ENCODE measurements around the gene GNPTAB. TPM values are rescaled to one million over a fixed set of nuclear protein-coding genes. Genes with fewer than 3 reads are reported as not detected.
"Not testable (repeated sequence)": the region's sequence is repeated elsewhere in the genome, so short reads cannot be mapped to it uniquely, and the experiment has no call there.

Gene GNPTAB
- total RNA-seq, 1 experiment from 2014 or later = 11.6 TPM

DNA sequence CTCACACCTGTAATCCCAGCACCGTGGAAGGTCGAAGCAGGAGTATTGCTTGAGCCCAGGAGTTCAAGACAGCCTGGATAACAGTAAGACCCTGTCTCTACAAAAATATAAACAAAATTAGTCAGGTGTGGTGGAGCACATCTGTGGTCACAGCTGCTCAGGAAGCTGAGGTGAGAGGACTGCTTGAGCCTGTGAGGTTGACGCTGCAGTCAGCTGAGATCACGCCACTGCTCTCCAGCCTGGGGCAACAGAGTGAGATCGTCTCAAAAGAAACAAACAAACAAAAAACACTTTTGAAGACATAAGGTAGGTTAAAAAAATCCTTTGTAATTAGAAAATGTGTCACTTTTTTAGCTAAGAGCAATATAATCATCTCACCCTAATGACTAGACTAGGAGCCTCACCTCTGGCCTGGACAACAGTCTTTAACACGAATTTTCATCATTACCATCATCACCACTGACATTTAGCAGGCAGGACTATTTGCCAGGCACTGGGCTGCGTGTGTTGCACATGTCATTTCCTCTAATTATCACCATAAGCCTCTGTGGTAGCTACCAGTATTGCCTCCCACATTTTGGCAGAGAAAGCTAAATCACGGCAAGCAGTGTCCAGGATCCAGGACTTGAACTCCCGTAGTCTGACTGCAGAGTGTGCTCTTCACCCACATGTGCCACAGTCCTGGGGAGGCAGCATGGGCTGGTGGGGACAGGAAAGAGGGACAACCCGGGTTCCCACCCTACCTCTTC is 86.9 kb downstream of the GNPTAB start:
- Histone ChIP-seq H3K27me3 (ENCODE audit: low read length) (no peaks in the 10 kb centered on the region), H3K4me1 (ENCODE audit: low read length) (no peaks in the 10 kb centered on the region), H3K36me3 (ENCODE audit: insufficient read depth, low read length) (no peaks in the 10 kb centered on the region), H3K9ac (ENCODE audit: low read length) (no peak overlapping the region), H4K20me1 (ENCODE audit: insufficient read depth, low read depth, low read length) (no peaks in the 10 kb centered on the region), H3K79me2 (ENCODE audit: low read length) (no peaks in the 10 kb centered on the region), H3K4me3 (ENCODE audit: low read length) (no peak overlapping the region), H3K4me2 (ENCODE audit: low read depth, low read length, poor library complexity, severe bottlenecking) (no peak overlapping the region), H3K9me2 (replicated peaks; ENCODE audit: insufficient read depth, low read length) (no peaks in the 10 kb centered on the region), H3K9me3 (ENCODE audit: low read length) (no peaks in the 10 kb centered on the region), H2AFZ (ENCODE audit: low read length) (no peak overlapping the region), H3K27ac (ENCODE audit: low read length) (no peak overlapping the region)
- no peak for DNase-seq

DNA sequence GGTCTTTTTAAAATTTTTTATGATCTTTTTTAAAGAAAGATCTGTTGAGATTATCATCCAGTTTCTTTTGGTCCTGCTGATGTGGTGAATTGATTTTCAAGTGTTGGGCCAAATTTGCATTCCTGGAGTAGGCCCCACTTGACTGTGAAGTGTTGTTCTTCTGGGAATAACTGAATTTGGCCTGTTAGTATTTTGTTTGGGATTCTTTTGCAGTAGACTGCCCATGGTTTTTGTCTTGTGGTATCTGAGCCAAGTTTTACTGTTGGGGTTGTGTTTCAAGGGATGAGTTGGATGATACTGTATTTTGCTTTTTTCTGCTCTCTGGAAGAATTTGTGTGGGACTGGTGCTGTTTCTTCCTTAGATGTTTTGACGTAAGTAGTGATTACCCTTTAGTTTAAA is 87.5 kb downstream of the GNPTAB start:
- no peak overlapping the region for H3K27ac ChIP-seq (ENCODE audit: low read length)
- no peak for DNase-seq
- no peaks in the 10 kb centered on the region for H3K36me3 ChIP-seq (ENCODE audit: insufficient read depth, low read length)
- no peaks in the 10 kb centered on the region for H3K4me1 ChIP-seq (ENCODE audit: low read length)
- H3K27me3 ChIP-seq (ENCODE audit: low read length) = no peaks in the 10 kb centered on the region
- H3K9me3 ChIP-seq (ENCODE audit: low read length) = no peaks in the 10 kb centered on the region
- H3K9me2 ChIP-seq (replicated peaks; ENCODE audit: insufficient read depth, low read length) = no peaks in the 10 kb centered on the region
- H3K4me2 ChIP-seq (ENCODE audit: low read depth, low read length, poor library complexity, severe bottlenecking) = no peak overlapping the region
- no peak overlapping the region for H3K4me3 ChIP-seq (ENCODE audit: low read length)
- no peaks in the 10 kb centered on the region for H4K20me1 ChIP-seq (ENCODE audit: insufficient read depth, low read depth, low read length)
- H2AFZ ChIP-seq (ENCODE audit: low read length) = no peak overlapping the region
- no peak overlapping the region for H3K9ac ChIP-seq (ENCODE audit: low read length)
- H3K79me2 ChIP-seq (ENCODE audit: low read length) = no peaks in the 10 kb centered on the region

DNA sequence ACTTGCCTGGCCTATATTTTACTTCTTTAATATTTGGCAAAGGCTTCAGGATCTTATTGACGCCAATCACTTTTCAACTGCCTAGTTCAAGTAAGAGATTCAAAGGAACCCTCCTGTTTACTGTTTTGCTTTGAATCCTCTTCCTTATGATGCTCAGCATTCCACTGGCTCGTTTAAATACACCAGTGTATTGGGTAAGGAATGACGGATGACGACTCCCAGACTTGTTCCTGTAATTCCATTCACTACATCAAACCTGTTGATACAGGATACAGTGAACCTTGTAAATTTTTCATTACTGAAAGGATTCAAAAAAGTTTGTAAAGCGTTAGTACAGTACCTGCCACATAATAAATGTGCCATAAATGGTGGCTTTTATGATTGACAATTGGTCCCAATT is 89.8 kb downstream of the GNPTAB start:
- H3K4me2 ChIP-seq (ENCODE audit: low read depth, low read length, poor library complexity, severe bottlenecking) = no peak overlapping the region
- no peaks in the 10 kb centered on the region for H3K4me1 ChIP-seq (ENCODE audit: low read length)
- no peak overlapping the region for H3K9ac ChIP-seq (ENCODE audit: low read length)
- no peaks in the 10 kb centered on the region for H4K20me1 ChIP-seq (ENCODE audit: insufficient read depth, low read depth, low read length)
- H2AFZ ChIP-seq (ENCODE audit: low read length) = no peak overlapping the region
- no peak for DNase-seq
- no peaks in the 10 kb centered on the region for H3K9me2 ChIP-seq (replicated peaks; ENCODE audit: insufficient read depth, low read length)
- H3K9me3 ChIP-seq (ENCODE audit: low read length) = no peaks in the 10 kb centered on the region
- no peak overlapping the region for H3K27ac ChIP-seq (ENCODE audit: low read length)
- H3K4me3 ChIP-seq (ENCODE audit: low read length) = no peak overlapping the region
- H3K79me2 ChIP-seq (ENCODE audit: low read length) = no peaks in the 10 kb centered on the region
- no peaks in the 10 kb centered on the region for H3K27me3 ChIP-seq (ENCODE audit: low read length)
- H3K36me3 ChIP-seq (ENCODE audit: insufficient read depth, low read length) = no peaks in the 10 kb centered on the region

DNA sequence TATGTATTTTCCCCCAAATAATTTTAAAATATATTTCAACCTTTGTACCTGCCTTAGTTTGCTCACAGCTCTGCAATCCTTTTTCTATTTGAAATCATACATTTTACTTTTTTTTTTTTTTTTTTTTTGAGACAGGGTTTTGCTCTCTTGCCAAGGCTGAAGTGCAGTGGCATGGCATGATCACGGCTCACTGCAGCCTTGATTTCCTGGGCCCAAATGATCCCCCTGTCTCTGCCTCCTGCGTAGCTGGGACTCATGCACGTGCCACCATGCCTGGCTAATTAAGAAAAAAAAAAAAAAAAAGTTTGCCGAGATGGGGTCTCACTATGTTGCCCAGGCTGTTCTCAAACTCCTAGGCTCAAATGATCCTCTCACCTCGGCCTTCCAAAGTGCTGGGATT is 90.2 kb downstream of the GNPTAB start:
- Histone ChIP-seq H3K9me2 (replicated peaks; ENCODE audit: insufficient read depth, low read length) (no peaks in the 10 kb centered on the region), H3K27ac (ENCODE audit: low read length) (no peak overlapping the region), H3K4me2 (ENCODE audit: low read depth, low read length, poor library complexity, severe bottlenecking) (no peak overlapping the region), H3K9me3 (ENCODE audit: low read length) (no peaks in the 10 kb centered on the region), H3K9ac (ENCODE audit: low read length) (no peak overlapping the region), H3K36me3 (ENCODE audit: insufficient read depth, low read length) (no peaks in the 10 kb centered on the region), H3K79me2 (ENCODE audit: low read length) (no peaks in the 10 kb centered on the region), H3K4me3 (ENCODE audit: low read length) (no peak overlapping the region), H3K27me3 (ENCODE audit: low read length) (no peaks in the 10 kb centered on the region), H4K20me1 (ENCODE audit: insufficient read depth, low read depth, low read length) (no peaks in the 10 kb centered on the region), H2AFZ (ENCODE audit: low read length) (no peak overlapping the region), H3K4me1 (ENCODE audit: low read length) (no peaks in the 10 kb centered on the region)
- peak; percentile 12 for DNase-seq

DNA sequence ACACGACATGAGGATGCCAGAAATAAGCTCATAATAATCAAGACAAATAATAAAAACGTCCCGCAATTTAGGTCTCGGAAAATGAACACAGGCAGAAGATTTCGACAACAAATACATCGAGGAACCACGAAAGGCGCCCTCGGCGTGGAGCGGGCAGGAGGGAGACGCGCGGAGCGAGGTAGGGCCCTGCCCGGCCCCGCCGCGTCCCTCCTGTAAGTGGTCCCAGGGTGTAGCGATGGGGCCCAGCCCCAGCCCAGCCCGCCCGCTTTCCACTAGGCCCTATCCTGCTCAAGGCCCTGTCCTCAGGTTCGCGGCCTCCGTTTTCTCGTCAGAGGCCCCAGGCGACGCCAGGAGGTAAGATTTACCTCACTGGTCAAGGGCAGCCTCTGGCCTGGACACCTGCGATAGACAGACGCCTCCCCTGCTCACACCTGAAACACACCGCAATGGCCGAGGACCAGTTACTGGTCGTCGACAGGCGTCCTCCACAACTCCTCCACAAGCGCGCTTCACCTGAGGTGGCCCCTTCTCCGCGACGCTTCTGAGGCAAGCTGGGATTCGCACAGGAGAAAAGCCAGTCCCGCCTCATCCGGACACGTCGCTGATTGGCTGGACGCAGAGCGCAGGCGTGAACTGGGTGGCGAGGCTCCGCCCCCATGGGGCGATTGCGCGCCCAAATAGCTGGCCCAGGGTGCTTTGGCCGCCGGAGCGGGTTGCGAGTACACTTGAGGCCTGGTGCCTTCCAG is 91.7 kb downstream of the GNPTAB start, which contains the start of gene SYCP3:
SYCP3 (minus strand) TSS at position 543 of the 746 bp plus-strand sequence. CDS start 1,527 bp downstream, outside the sequence.
- H3K4me1 ChIP-seq (ENCODE audit: low read length) = no peaks in the 10 kb centered on the region
- peak; percentile 14 for DNase-seq
- no peak within 1 kb of the TSS for H3K4me2 ChIP-seq (ENCODE audit: low read depth, low read length, poor library complexity, severe bottlenecking)
- no peak within 1 kb of the TSS for H3K4me3 ChIP-seq (ENCODE audit: low read length)
- no peaks in the 10 kb centered on the region for H3K36me3 ChIP-seq (ENCODE audit: insufficient read depth, low read length)
- no peak within 1 kb of the TSS for H3K9ac ChIP-seq (ENCODE audit: low read length)
- H3K9me3 ChIP-seq (ENCODE audit: low read length) = no peaks in the 10 kb centered on the region
- no peak within 1 kb of the TSS for H3K27ac ChIP-seq (ENCODE audit: low read length)
- H4K20me1 ChIP-seq (ENCODE audit: insufficient read depth, low read depth, low read length) = no peaks in the 10 kb centered on the region
- no peaks in the 10 kb centered on the region for H3K27me3 ChIP-seq (ENCODE audit: low read length)
- no peak within 1 kb of the TSS for H2AFZ ChIP-seq (ENCODE audit: low read length)
- H3K79me2 ChIP-seq (ENCODE audit: low read length) = no peaks in the 10 kb centered on the region
- H3K9me2 ChIP-seq (replicated peaks; ENCODE audit: insufficient read depth, low read length) = no peaks in the 10 kb centered on the region

DNA sequence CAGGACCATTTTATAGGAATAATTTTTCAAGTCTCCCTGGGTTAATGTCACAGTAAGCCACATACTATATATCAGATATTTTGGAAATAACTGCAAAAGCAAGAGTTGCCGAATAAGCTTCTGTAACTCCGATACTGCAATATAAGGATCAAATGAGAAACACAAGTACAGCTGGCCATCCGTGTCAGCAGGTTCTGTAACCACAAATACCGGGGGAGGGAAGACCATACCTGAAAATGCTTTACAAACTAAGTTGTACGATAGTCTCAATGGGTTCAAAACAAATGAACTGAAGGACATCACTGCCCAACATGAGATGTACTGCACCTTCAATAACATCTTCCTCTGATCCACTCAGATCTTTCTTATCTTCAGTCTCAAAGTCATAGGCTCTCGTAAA is 93.3 kb downstream of the GNPTAB start:
- Histone ChIP-seq H3K4me3 (ENCODE audit: low read length) (no peak overlapping the region), H3K9me3 (ENCODE audit: low read length) (no peaks in the 10 kb centered on the region), H3K9me2 (replicated peaks; ENCODE audit: insufficient read depth, low read length) (no peaks in the 10 kb centered on the region), H3K36me3 (ENCODE audit: insufficient read depth, low read length) (no peaks in the 10 kb centered on the region), H3K27ac (ENCODE audit: low read length) (no peak overlapping the region), H2AFZ (ENCODE audit: low read length) (no peak overlapping the region), H4K20me1 (ENCODE audit: insufficient read depth, low read depth, low read length) (no peaks in the 10 kb centered on the region), H3K79me2 (ENCODE audit: low read length) (no peaks in the 10 kb centered on the region), H3K4me2 (ENCODE audit: low read depth, low read length, poor library complexity, severe bottlenecking) (no peak overlapping the region), H3K9ac (ENCODE audit: low read length) (no peak overlapping the region), H3K27me3 (ENCODE audit: low read length) (no peaks in the 10 kb centered on the region), H3K4me1 (ENCODE audit: low read length) (no peaks in the 10 kb centered on the region)
- no peak for DNase-seq

DNA sequence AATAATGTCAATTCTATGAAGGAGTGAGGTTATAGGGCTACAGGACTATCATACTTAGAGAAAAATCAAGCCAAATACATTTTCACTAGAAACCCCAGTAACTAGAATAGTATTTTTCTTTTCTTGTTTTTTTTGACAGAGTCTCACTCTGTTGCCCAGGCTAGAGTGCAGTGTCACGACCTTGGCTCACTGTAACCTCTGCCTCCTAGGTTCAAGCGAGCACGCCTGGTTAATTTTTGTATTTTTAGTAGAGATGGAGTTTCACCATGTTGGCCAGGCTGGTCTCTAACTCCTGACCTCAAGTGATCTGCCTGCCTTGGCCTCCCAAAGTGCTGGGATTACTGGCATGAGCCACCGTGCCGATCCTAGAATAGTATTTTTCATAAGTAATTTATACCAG is 96.3 kb downstream of the GNPTAB start:
- DNase-seq; H3K27me3 ChIP-seq (ENCODE audit: low read length); H3K9me2 ChIP-seq (replicated peaks; ENCODE audit: insufficient read depth, low read length); H3K79me2 ChIP-seq (ENCODE audit: low read length); H3K4me1 ChIP-seq (ENCODE audit: low read length); H2AFZ ChIP-seq (ENCODE audit: low read length); H3K4me2 ChIP-seq (ENCODE audit: low read depth, low read length, poor library complexity, severe bottlenecking); H3K9ac ChIP-seq (ENCODE audit: low read length); H3K9me3 ChIP-seq (ENCODE audit: low read length); H3K27ac ChIP-seq (ENCODE audit: low read length); H3K4me3 ChIP-seq (ENCODE audit: low read length); H4K20me1 ChIP-seq (ENCODE audit: insufficient read depth, low read depth, low read length); H3K36me3 ChIP-seq (ENCODE audit: insufficient read depth, low read length): not testable (repeated sequence)

DNA sequence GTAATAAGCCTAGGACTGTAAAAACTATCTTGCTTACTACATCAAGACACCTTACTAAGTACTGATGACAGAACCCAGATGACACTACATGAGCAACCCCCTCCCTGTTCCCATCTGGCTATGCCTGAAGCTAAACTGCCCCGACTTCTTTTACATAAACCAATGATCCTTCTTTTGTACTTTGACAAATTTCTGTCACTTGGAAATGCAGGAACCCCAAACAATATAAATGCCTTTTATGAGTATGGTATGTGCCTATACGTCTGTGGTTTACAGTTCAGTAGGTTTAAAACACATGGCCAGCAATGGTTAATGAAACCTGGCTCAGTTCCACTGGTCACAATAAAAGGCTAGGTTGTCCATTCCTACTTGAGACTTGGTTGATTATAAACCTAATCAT is 97.6 kb downstream of the GNPTAB start:
- Histone ChIP-seq H3K4me3 (ENCODE audit: low read length) (no peak overlapping the region), H3K36me3 (ENCODE audit: insufficient read depth, low read length) (no peaks in the 10 kb centered on the region), H3K79me2 (ENCODE audit: low read length) (no peaks in the 10 kb centered on the region), H3K9me3 (ENCODE audit: low read length) (no peaks in the 10 kb centered on the region), H3K27me3 (ENCODE audit: low read length) (no peaks in the 10 kb centered on the region), H3K9me2 (replicated peaks; ENCODE audit: insufficient read depth, low read length) (no peaks in the 10 kb centered on the region), H3K4me2 (ENCODE audit: low read depth, low read length, poor library complexity, severe bottlenecking) (no peak overlapping the region), H3K9ac (ENCODE audit: low read length) (no peak overlapping the region), H3K27ac (ENCODE audit: low read length) (no peak overlapping the region), H3K4me1 (ENCODE audit: low read length) (no peaks in the 10 kb centered on the region), H2AFZ (ENCODE audit: low read length) (no peak overlapping the region), H4K20me1 (ENCODE audit: insufficient read depth, low read depth, low read length) (no peaks in the 10 kb centered on the region)
- no peak for DNase-seq
